ENCODE measurements around the gene C1S.

- TF ChIP-seq CTCF (IDR thresholded peaks at IDR 0.05; ENCODE audit: low read length) (no peak), EZH2 (optimal IDR thresholded peaks at IDR 0.05; ENCODE audit: low read depth, low read length) (no peak)
Observed at GRCh38 chr12:7120166-7120565, 59.6 kb downstream of the C1S start.
